Common myeloid progenitor, CD34-positive (primary cell): ENCODE results near the gene KCNJ15.
A peak's percentile ranks its signal among the peaks of the same experiment; 100 is the strongest.
"Not testable (repeated sequence)": the region's sequence is repeated elsewhere in the genome, so short reads cannot be mapped to it uniquely, and the experiment has no call there.

Experiments used
- CTCF ChIA-PET: fragments of 350-600 bp; sonication (Branson Sonifier 250); formaldehyde crosslinking; loops from one replicate; lab custom pipeline; 2021; ENCODE audit warnings: antibody characterized with exemption; lab: Charles Lee
- POLR2A ChIA-PET: fragments of 350-600 bp; sonication (Branson Sonifier 250); formaldehyde crosslinking; loops from one replicate; lab custom pipeline; 2021; ENCODE audit warnings: antibody characterized with exemption; lab: Charles Lee
- DNase-seq, 3 donors: peaks; one replicate each; pipeline versions ENCODE4 v3.0.0 to v3.0.0-alpha.2; 2013
- H3K27ac ChIP-seq, 2 experiments: 1 replicate in 1 of 2; 2 replicates in 1 of 2; pipeline ENCODE4 v1.7.0; 2013; ENCODE audit warnings: inconsistent platforms in 2 of 2, low read length in 2 of 2, mild to moderate bottlenecking in 2 of 2, low read depth in 1 of 2, moderate library complexity in 1 of 2; ENCODE audit not compliant: severe bottlenecking in 2 of 2, insufficient read depth in 1 of 2, poor library complexity in 1 of 2
- H3K27me3 ChIP-seq, 5 experiments: replicated peaks in 2 of 5; 1 replicate in 3 of 5; 2 replicates in 2 of 5; pipeline versions ENCODE4 v1.6.1 to v1.7.0; 2013; ENCODE audit warnings: low read length in 4 of 5, mild to moderate bottlenecking in 2 of 5, moderate library complexity in 2 of 5, inconsistent platforms in 1 of 5; ENCODE audit not compliant: insufficient read depth in 5 of 5, control insufficient read depth in 4 of 5
- H3K36me3 ChIP-seq, 4 experiments: 1 replicate in 2 of 4; 2 replicates in 2 of 4; pipeline versions ENCODE4 v1.6.1 to v1.7.0; 2013; ENCODE audit warnings: low read length in 3 of 4, control low read depth in 1 of 4, mild to moderate bottlenecking in 1 of 4; ENCODE audit not compliant: control insufficient read depth in 4 of 4, insufficient read depth in 4 of 4
- H3K4me1 ChIP-seq, 4 experiments: 1 replicate in 3 of 4; 2 replicates in 1 of 4; pipeline versions ENCODE4 v1.6.1 to v1.7.1; 2013; ENCODE audit warnings: low read length in 3 of 4, mild to moderate bottlenecking in 3 of 4, control low read depth in 1 of 4, inconsistent platforms in 1 of 4, moderate library complexity in 1 of 4; ENCODE audit not compliant: control insufficient read depth in 4 of 4, insufficient read depth in 4 of 4; ENCODE audit errors: control extremely low read depth in 1 of 4
- H3K4me3 ChIP-seq, 7 experiments: 1 replicate in 4 of 7; 2 replicates in 3 of 7; pipeline versions ENCODE4 v1.5.1 to v1.7.0; 2013; ENCODE audit warnings: mild to moderate bottlenecking in 7 of 7, low read length in 6 of 7, moderate library complexity in 6 of 7, inconsistent platforms in 2 of 7, low read depth in 2 of 7, control low read depth in 1 of 7; ENCODE audit not compliant: insufficient read depth in 4 of 7, control insufficient read depth in 1 of 7; ENCODE audit errors: extremely low read depth in 1 of 7
- H3K9me3 ChIP-seq, 5 experiments: 1 replicate in 4 of 5; 2 replicates in 1 of 5; pipeline versions ENCODE4 v1.6.1 to v1.7.1; 2013; ENCODE audit warnings: low read length in 4 of 5, mild to moderate bottlenecking in 2 of 5, inconsistent platforms in 1 of 5, low read depth in 1 of 5, moderate library complexity in 1 of 5; ENCODE audit not compliant: control insufficient read depth in 4 of 5, insufficient read depth in 2 of 5; ENCODE audit errors: control extremely low read depth in 1 of 5
- WGBS: methylation state at CpG from one replicate; pipeline ENCODE4 v1.1.5; 2013; ENCODE audit not compliant: insufficient coverage; 5-methylcytosine and 5-hydroxymethylcytosine counted together

KCNJ15 gene

GRCh38 chr21:38234395-38235142, 22.2 kb upstream of the KCNJ15 start:
- Histone ChIP-seq H3K36me3 (no peaks in the 10 kb centered on the region), H3K4me1 (peaks cover 5 to 8% (median 6%) of the 10 kb centered on the region in 4 experiments), H3K9me3 (peaks cover under 1 to 25% (median 2%) of the 10 kb centered on the region in 5 experiments), H3K27ac (no peak overlapping the region), H3K27me3 (no peaks in the 10 kb centered on the region), H3K4me3 (no peak overlapping the region)
- WGBS: 68% methylated on average over 4 of the region's 6 CpGs
- no peak for DNase-seq
- CTCF ChIA-PET: interaction anchor here (1.0 to 1.6 kb wide), 5 partner anchors 15 to 121 kb away, joined by 3 to 7 read pairs (median 4); no protein-coding TSS in a partner anchor
- POLR2A ChIA-PET: no interaction called here

GRCh38 chr21:38235251-38235650, 21.5 kb upstream of the KCNJ15 start:
- POLR2A ChIA-PET: not testable (repeated sequence)
- 100% methylated on average over 8 of the region's 9 CpGs for WGBS

GRCh38 chr21:38236232-38236631, 20.6 kb upstream of the KCNJ15 start:
- H3K36me3 ChIP-seq: no peaks in the 10 kb centered on the region
- H3K27ac ChIP-seq: no peak overlapping the region
- POLR2A ChIA-PET: no interaction called here
- peaks cover 0 to 12% (median 0%) of the 10 kb centered on the region in 5 experiments for H3K9me3 ChIP-seq
- no peaks in the 10 kb centered on the region for H3K27me3 ChIP-seq
- no peak overlapping the region for H3K4me3 ChIP-seq
- CTCF ChIA-PET: interaction anchor here (1.3 to 1.6 kb wide), 3 partner anchors 13 to 148 kb away, joined by 3 to 7 read pairs (median 3); no protein-coding TSS in a partner anchor
- H3K4me1 ChIP-seq: peaks cover 11 to 25% (median 16%) of the 10 kb centered on the region in 4 experiments
- no peak for DNase-seq
- 93% methylated on average over 1 of the region's 2 CpGs for WGBS

More at GRCh38 chr21:38235251-38235650, 21.5 kb upstream of the KCNJ15 start:
- not testable (repeated sequence) for H3K27me3 ChIP-seq, H3K4me3 ChIP-seq, H3K36me3 ChIP-seq, DNase-seq, H3K27ac ChIP-seq
- peaks cover 5 to 15% (median 9%) of the 10 kb centered on the region in 4 experiments for H3K4me1 ChIP-seq
- peaks cover 0 to 18% (median 0%) of the 10 kb centered on the region in 5 experiments for H3K9me3 ChIP-seq
- CTCF ChIA-PET: interaction anchor here (1.4 to 1.6 kb wide), 3 partner anchors 16 to 121 kb away, joined by 3 to 7 read pairs (median 5); no protein-coding TSS in a partner anchor

GRCh38 chr21:38239672-38240071, 17.1 kb upstream of the KCNJ15 start:
- Histone ChIP-seq H3K27ac (no peak overlapping the region), H3K36me3 (no peaks in the 10 kb centered on the region), H3K4me3 (no peak overlapping the region), H3K9me3 (peaks cover 0 to 2% (median 0%) of the 10 kb centered on the region in 5 experiments), H3K4me1 (peaks cover 17 to 33% (median 20%) of the 10 kb centered on the region in 4 experiments), H3K27me3 (no peaks in the 10 kb centered on the region)
- WGBS: 21% methylated on average over 4 of the region's 4 CpGs
- DNase-seq: peak in 2 of 3 donors; percentile 37 to 52
- ChIA-PET CTCF (interaction anchor here (1.6 kb wide), 1 partner anchor 47 kb away, joined by 3 read pairs; no protein-coding TSS in a partner anchor), POLR2A (no interaction called here)

- WGBS: 11% methylated on average over 1 of the region's 1 CpG
- H3K4me1 ChIP-seq: peaks cover 20 to 38% (median 23%) of the 10 kb centered on the region in 4 experiments
These were observed 16.7 kb upstream of the KCNJ15 start for GRCh38 chr21:38240129-38240528.

GRCh38 chr21:38241029-38241740, 15.6 kb upstream of the KCNJ15 start:
- Histone ChIP-seq H3K4me3 (no peak overlapping the region), H3K4me1 (peaks cover 24 to 44% (median 28%) of the 10 kb centered on the region in 4 experiments), H3K27me3 (no peaks in the 10 kb centered on the region), H3K27ac (no peak overlapping the region), H3K9me3 (peaks cover 0 to 2% (median 0%) of the 10 kb centered on the region in 5 experiments), H3K36me3 (no peaks in the 10 kb centered on the region)
- CTCF ChIA-PET: interaction anchor here (0.6 to 2.3 kb wide), 3 partner anchors 10 to 111 kb away, joined by 3 to 7 read pairs (median 3); no protein-coding TSS in a partner anchor
- DNase-seq: peak in 2 of 3 donors; percentile 33 to 53
- POLR2A ChIA-PET: no interaction called here
- 73% methylated on average over 7 of the region's 10 CpGs for WGBS

More at GRCh38 chr21:38240129-38240528, 16.7 kb upstream of the KCNJ15 start:
- no peak overlapping the region for H3K4me3 ChIP-seq
- H3K36me3 ChIP-seq: no peaks in the 10 kb centered on the region
- ChIA-PET POLR2A (no interaction called here), CTCF (interaction anchor here (1.6 kb wide), 1 partner anchor 46 kb away, joined by 3 read pairs; no protein-coding TSS in a partner anchor)
- H3K27ac ChIP-seq: no peak overlapping the region
- no peaks in the 10 kb centered on the region for H3K27me3 ChIP-seq
- H3K9me3 ChIP-seq: peaks cover 0 to 2% (median 0%) of the 10 kb centered on the region in 5 experiments
- DNase-seq: no peak
